Uterus (tissue), 4 donors: Measurements from ENCODE around the gene TNFRSF11A. TPM values are rescaled to one million over a fixed set of nuclear protein-coding genes. Genes with fewer than 3 reads are reported as not detected.

ENCODE experiments used
- DNase-seq, 2 donors: peaks; one replicate each; pipeline ENCODE4 v3.0.0-alpha.2; 2019 to 2020
- H3K27ac ChIP-seq, 2 donors: fragments of 200-600 bp; sonication (generic); 1 replicate in 1 of 2; 2 replicates in 1 of 2; pipeline ENCODE4 v1.5.1; 2016 to 2018
- H3K27me3 ChIP-seq, 2 donors: fragments of 200-600 bp; sonication (generic); one replicate each; pipeline ENCODE4 v1.5.1; 2018 to 2019; ENCODE audit warnings: control low read depth in 1 of 2
- H3K36me3 ChIP-seq, 2 donors: fragments of 200-600 bp; sonication (generic); one replicate each; pipeline ENCODE4 v1.5.1; 2019; ENCODE audit warnings: control low read depth in 1 of 2
- H3K4me1 ChIP-seq, 2 donors: fragments of 200-600 bp; sonication (generic); one replicate each; pipeline ENCODE4 v1.5.1; 2018 to 2019; ENCODE audit warnings: control low read depth in 1 of 2
- H3K4me3 ChIP-seq, 2 donors: fragments of 200-600 bp; sonication (generic); 1 replicate in 1 of 2; 2 replicates in 1 of 2; pipeline ENCODE4 v1.5.1; 2018 to 2019; ENCODE audit warnings: mild to moderate bottlenecking in 1 of 2
- H3K9me3 ChIP-seq, 2 donors: fragments of 200-600 bp; sonication (generic); one replicate each; pipeline ENCODE4 v1.5.1; 2019; ENCODE audit warnings: control low read depth in 1 of 2
- POLR2A ChIP-seq, 2 donors: fragments of 450-650 bp; IDR thresholded peaks; one replicate each; pipeline ENCODE4 v1.6.1; 2016; ENCODE audit warnings: antibody characterized with exemption in 2 of 2, mild to moderate bottlenecking in 1 of 2, moderate library complexity in 1 of 2
- intact Hi-C: fragments of 100-400 bp; cut with DNase I; formaldehyde crosslinking; loops from one replicate; pipeline ENCODE4 v1.15.1; 2023; ENCODE audit warnings: low total_unique reads
- total RNA-seq, 4 donors: library from RNA; depleted of rRNA in 3 of 4; stranded (reverse); fragments of >200 nt in 3 of 4; gene quantifications; one replicate each; pipeline versions ENCODE4 v1.1.0 to v1.2.4, GENCODE V29; 2014 to 2023
- TF ChIP-seq, protein P1 (sequence below), 4 experiments: fragments of 200-600 bp in 2 of 4; fragments of 450-650 bp in 2 of 4; sonication (generic) in 2 of 4; IDR thresholded peaks; one replicate each; pipeline ENCODE4 v1.5.1; 2016 to 2019; ENCODE audit warnings: antibody characterized with exemption in 4 of 4, mild to moderate bottlenecking in 2 of 4, moderate library complexity in 1 of 4
- donor health status: DM: yes; HTN: yes; CAD: no.

The TNFRSF11A gene
- total RNA-seq, 4 donors from 2014 or later: 0.26 to 7.4 (median 5.1) TPM

DNA sequence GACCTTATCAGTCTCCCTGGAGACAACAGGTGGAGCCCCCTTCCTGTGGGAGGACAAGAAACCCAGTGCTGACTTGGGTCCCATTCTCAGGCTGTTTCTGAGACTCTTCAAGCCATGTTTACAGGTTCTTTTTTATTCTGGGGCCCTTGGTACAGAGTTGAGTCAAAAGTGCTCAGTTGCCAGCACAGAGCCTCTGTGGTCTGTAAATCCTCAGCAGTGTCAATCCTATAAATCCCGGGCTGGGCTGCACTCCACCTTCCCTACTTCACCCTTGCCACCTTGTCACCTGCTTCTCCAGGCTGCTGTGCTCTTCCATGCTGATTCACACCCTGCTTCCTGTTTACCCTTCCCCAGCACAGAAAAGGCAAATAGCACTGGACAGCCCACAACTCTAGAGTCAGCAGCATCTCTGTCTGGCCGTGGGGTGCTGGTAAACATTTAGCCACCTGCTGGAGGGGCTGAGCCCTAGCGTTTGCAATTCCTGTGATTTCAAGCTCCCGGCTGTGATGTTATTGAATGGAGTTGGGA lies 74.7 kb downstream of the TNFRSF11A start:
- intact Hi-C loops: no loop called here
- no peak for TF ChIP-seq POLR2A (IDR thresholded peaks at IDR 0.05)
- TF ChIP-seq, protein P1, sequence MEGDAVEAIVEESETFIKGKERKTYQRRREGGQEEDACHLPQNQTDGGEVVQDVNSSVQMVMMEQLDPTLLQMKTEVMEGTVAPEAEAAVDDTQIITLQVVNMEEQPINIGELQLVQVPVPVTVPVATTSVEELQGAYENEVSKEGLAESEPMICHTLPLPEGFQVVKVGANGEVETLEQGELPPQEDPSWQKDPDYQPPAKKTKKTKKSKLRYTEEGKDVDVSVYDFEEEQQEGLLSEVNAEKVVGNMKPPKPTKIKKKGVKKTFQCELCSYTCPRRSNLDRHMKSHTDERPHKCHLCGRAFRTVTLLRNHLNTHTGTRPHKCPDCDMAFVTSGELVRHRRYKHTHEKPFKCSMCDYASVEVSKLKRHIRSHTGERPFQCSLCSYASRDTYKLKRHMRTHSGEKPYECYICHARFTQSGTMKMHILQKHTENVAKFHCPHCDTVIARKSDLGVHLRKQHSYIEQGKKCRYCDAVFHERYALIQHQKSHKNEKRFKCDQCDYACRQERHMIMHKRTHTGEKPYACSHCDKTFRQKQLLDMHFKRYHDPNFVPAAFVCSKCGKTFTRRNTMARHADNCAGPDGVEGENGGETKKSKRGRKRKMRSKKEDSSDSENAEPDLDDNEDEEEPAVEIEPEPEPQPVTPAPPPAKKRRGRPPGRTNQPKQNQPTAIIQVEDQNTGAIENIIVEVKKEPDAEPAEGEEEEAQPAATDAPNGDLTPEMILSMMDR (IDR thresholded peaks at IDR 0.05): no peak
- Histone ChIP-seq H3K27me3 (no peaks in the 10 kb centered on the region), H3K4me3 (no peak overlapping the region), H3K4me1 (no peaks in the 10 kb centered on the region), H3K36me3 (no peaks in the 10 kb centered on the region), H3K27ac (no peak overlapping the region), H3K9me3 (no peaks in the 10 kb centered on the region)
- no peak for DNase-seq

DNA sequence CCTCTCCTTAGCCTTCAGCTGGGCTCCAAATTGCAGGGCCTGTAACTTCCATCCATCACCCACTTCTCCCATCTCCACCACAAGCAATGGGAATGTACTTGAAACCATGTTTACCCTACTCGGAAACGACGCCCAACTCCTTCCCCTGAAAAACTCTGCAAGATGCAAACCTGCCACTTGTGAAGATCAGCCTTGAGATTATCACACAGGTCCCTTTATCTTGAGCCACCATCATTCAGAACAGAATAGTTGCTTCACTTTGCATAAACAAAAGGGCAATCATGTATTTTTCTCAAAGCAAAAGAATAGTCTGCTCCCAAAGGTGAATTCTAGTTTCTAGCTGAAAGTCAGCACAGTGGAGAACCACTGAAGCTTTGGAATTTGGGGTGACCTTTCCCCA lies 75.8 kb downstream of the TNFRSF11A start:
- Histone ChIP-seq H3K27me3 (no peaks in the 10 kb centered on the region), H3K27ac (no peak overlapping the region), H3K36me3 (no peaks in the 10 kb centered on the region), H3K4me1 (no peaks in the 10 kb centered on the region), H3K9me3 (no peaks in the 10 kb centered on the region), H3K4me3 (no peak overlapping the region)
- no peak for DNase-seq
- TF ChIP-seq, protein P1 (IDR thresholded peaks at IDR 0.05): no peak
- TF ChIP-seq POLR2A (IDR thresholded peaks at IDR 0.05): no peak
- intact Hi-C loops: no loop called here

DNA sequence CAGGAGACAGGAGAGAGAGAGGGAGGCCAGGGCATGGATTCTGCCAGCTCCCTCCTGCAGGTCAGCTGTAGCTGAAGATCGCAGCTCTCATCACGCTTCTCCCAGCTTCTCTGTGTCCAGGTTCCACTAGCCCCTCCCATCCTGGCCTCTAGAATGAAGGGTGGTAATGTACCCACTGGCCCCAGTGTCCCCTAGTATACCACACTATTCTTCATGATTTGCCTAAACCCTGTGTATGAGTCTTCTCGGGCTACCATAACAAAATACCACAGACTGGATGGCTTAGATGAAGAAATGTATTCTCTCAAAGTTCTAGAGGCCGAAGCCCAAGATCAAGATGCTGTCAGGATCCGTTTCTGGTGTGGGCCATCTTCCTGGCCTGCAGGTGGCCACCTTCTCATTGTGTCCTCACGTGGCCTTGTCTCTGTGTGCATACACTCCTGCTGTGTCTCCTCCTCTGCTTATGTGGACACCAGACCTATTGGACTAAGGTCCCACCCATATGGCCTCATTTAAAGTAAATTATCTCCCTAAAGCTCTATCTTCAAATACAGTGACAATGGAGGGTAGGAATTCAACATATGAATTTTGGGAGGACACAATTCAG lies 77.3 kb downstream of the TNFRSF11A start:
- no peaks in the 10 kb centered on the region for H3K4me1 ChIP-seq
- no peaks in the 10 kb centered on the region for H3K9me3 ChIP-seq
- no peak for TF ChIP-seq POLR2A (IDR thresholded peaks at IDR 0.05)
- TF ChIP-seq, protein P1 (IDR thresholded peaks at IDR 0.05): no peak
- H3K27me3 ChIP-seq: no peaks in the 10 kb centered on the region
- intact Hi-C loops: no loop called here
- H3K27ac ChIP-seq: no peak overlapping the region
- H3K36me3 ChIP-seq: no peaks in the 10 kb centered on the region
- no peak overlapping the region for H3K4me3 ChIP-seq
- DNase-seq: no peak

DNA sequence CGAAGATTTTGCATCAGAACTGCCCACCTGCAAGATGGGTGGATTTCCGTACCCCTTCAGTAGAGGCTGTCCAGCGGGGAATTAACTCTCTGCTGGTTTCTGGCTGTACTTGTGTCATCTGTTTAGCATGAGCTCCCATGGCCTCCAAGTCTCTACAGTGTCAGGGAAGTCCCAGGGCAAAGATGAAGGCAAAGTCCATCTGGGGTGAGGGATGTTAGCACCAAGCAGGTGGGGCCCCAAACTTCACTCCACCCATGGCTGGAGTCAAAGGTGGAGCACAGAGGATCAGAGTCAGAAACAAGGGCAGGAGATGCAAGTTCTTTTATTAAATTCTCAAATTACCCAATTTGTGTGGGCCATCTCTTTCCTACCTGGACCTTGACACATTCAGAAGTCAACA lies 78.0 kb downstream of the TNFRSF11A start:
- Histone ChIP-seq H3K4me1 (no peaks in the 10 kb centered on the region), H3K36me3 (no peaks in the 10 kb centered on the region), H3K27ac (no peak overlapping the region), H3K27me3 (no peaks in the 10 kb centered on the region), H3K9me3 (no peaks in the 10 kb centered on the region), H3K4me3 (no peak overlapping the region)
- TF ChIP-seq POLR2A (IDR thresholded peaks at IDR 0.05): no peak
- TF ChIP-seq, protein P1 (IDR thresholded peaks at IDR 0.05): no peak
- no peak for DNase-seq
- intact Hi-C loops: no loop called here

DNA sequence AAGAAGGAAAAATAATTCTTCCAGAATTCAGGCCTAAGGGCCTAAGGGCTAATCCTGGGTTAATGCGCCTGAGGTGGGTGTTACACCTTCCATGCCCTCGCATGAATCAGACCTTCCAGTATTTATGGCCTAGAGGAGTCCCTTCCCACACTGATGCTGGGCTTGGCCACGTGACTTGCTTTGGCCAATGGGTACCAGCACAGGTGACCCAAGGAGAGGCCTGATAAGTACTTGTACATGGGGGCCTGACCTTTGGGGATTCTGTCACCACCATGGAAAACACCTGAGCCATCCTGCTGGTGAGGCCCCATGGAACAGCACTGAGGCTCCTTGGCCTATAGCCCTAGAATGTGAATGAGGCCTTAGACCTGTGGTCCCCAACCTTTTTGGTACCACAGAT lies 79.8 kb downstream of the TNFRSF11A start:
- TF ChIP-seq, protein P1 (IDR thresholded peaks at IDR 0.05): no peak
- TF ChIP-seq POLR2A (IDR thresholded peaks at IDR 0.05): no peak

More for the DNA sequence above, 79.8 kb downstream of the TNFRSF11A start:
- H3K27ac ChIP-seq: no peak overlapping the region
- H3K36me3 ChIP-seq: no peaks in the 10 kb centered on the region
- H3K9me3 ChIP-seq: no peaks in the 10 kb centered on the region
- no peaks in the 10 kb centered on the region for H3K4me1 ChIP-seq
- H3K4me3 ChIP-seq: no peak overlapping the region
- no peak for DNase-seq
- no peaks in the 10 kb centered on the region for H3K27me3 ChIP-seq
- intact Hi-C loops: no loop called here
